GM13977 (cell line): Measurements from ENCODE around the gene VENTX.

Experiments used
- DNase-seq: peaks from one replicate; pipeline ENCODE4 v3.0.0; 2012; ENCODE audit warnings: low spot score
- in situ Hi-C: fragments of 300-500 bp; cut with MboI; formaldehyde crosslinking; loops from one replicate; pipeline ENCODE4 v1.12.0; 2022; ENCODE audit warnings: low sequenced_read_pairs, low pct_unique_long_range_greater_than_20kb, mixed read lengths, inconsistent platforms; ENCODE audit not compliant: unreplicated experiment
- TF ChIP-seq, protein P1 (sequence below): IDR thresholded peaks from 2 replicates; pipeline ENCODE4 v1.5.1; 2012; ENCODE audit warnings: mild to moderate bottlenecking, control low read depth; ENCODE audit not compliant: insufficient read depth; ENCODE audit errors: extremely low read depth, missing control alignments

The VENTX gene

DNA sequence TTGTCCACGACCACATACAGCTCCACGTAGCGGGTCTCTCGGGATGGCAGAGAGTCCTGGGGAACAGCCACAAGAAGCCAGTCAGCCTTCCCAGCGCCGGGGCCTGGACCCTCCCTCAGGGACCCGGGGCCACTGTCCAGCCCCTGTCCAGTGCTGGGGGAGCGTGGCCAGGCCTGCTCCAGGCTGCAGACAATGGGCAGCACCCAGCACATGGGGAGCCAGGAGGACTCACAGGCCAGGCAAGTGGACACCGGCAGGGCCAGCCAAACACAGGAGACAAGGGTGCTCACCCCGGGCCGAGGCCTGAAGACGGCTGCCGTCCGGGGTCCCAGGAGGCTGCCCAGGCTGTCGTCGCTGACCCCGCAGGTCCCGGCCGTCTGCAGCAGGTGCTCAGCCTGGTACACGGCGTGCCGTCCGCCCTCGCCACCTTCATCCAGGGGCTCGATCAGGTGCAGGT, 35.3 kb downstream of the VENTX start:
- in situ Hi-C loops = no loop called here
- DNase-seq = no peak
- TF ChIP-seq, protein P1, sequence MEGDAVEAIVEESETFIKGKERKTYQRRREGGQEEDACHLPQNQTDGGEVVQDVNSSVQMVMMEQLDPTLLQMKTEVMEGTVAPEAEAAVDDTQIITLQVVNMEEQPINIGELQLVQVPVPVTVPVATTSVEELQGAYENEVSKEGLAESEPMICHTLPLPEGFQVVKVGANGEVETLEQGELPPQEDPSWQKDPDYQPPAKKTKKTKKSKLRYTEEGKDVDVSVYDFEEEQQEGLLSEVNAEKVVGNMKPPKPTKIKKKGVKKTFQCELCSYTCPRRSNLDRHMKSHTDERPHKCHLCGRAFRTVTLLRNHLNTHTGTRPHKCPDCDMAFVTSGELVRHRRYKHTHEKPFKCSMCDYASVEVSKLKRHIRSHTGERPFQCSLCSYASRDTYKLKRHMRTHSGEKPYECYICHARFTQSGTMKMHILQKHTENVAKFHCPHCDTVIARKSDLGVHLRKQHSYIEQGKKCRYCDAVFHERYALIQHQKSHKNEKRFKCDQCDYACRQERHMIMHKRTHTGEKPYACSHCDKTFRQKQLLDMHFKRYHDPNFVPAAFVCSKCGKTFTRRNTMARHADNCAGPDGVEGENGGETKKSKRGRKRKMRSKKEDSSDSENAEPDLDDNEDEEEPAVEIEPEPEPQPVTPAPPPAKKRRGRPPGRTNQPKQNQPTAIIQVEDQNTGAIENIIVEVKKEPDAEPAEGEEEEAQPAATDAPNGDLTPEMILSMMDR = no peak

DNA sequence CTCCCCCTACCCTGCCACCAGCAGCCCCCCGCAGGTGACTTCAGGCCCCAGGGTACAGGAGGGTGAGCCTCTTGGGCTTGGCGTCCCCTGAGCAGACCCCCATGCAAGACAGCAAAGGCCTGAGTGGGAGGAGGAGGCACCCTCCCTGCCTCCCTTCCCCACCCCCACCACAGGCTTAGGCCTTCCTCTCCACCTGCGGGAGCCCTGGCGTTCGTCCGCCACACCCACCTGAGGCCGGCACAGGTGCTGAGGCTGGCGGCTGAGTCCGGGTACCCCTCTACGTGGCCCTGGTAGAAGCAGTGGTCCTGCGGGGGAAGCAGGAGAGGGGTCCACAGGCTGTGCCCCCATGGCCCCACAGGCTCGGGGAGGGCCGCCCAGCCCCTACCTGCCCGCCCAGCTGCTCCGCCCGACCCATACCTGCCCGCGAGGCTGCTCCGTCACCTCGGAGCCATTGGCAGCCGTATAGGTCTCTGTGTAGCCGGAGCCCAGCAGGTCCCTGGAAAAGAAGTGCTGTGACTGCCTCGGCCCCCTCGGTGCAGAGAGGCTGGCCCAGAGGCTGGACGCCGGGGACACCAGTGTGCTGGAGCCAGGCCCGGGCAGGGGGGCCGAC, 36.0 kb downstream of the VENTX start:
- TF ChIP-seq, protein P1 = no peak
- DNase-seq = no peak
- in situ Hi-C loops = no loop called here

DNA sequence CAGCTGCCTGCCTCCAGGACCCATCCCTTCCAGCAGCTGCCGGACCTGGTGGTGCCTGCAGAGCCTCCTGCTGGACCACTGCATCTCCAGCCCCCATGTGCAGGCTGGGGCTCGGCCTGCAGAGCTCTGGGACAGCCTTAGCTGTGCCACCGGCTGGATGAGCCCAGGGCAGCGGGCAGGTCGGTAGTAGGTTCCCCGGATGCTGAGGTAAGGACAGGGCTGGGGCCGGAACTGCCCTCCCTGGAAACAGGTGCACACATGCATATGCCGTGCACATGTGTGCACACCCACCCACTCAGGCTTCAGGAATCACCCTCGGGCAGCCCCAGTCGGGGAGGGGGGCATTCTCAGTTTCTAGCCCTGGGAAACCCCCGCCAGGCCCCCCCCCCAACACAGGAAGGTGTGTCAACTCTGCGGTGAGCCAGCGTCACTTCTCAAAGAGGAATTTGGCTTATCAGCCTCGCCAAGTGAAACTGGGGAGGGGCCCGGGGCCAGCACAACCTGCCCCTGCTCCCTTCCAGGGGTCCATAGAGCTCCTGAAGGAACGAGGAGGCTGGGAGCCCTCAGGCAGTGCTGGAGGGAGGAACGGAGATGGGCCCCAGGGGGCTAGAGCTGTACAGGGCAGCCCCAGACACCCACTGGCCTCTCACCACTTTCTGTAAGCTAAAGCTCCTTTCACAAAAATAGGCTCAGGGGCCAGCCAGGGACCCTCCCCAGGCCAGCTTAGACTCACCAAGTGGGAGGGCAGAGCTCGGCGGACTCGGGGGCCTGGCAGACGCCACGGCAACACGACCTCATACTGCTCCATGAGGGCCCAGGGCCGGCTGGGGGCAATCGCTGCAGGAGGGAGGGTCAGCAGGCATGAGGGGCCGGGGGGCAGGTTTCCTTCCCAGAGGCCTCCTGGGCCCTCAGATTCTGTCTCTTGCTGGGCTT, 37.4 kb downstream of the VENTX start:
- in situ Hi-C loops = no loop called here
- DNase-seq = peak; percentile 93
- TF ChIP-seq, protein P1 = no peak

DNA sequence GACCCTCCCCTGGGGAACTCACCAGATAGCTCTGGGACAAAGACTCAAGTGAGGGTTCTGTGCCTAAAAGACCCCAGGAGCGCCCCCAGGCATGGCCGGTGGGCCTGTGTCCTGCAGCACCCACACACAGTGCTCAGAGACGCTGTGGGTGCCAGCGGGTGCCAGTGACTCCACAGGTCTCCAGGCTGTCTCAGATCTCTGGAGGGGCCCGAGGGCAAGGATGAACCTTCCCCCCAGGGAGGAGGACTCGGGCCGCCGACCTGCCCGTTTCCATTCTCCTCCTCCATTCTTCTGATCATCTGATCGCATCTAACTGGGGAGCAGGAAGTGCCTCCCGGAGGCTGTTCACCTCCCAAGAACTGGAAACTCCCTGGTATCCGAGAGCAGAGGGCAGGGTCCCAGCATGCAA, 38.0 kb downstream of the VENTX start:
- TF ChIP-seq, protein P1 = peak; percentile 50
- in situ Hi-C loops = no loop called here
- peak; percentile 81 for DNase-seq

DNA sequence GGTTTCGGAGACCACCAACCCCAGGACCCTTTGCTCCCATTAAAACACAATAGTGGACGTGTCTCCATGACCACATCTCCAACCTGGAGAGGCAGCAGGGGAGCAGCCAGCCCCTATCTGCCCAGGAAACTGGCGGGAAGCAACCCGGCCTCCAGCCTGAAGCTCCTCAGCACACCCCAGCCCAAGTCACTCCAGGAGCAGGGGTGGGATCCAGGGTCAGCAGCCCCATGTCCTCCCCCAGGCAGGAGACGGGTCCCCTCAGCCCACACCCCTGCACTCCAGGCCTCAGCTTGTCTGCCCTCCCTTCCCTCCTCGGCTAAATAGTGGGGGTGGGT, 38.4 kb downstream of the VENTX start:
- no peak for DNase-seq
- in situ Hi-C loops = no loop called here
- TF ChIP-seq, protein P1 = no peak

- TF ChIP-seq, protein P1 = no peak
- peak; percentile 96 for DNase-seq
- in situ Hi-C loops = no loop called here
These were observed 39.0 kb downstream of the VENTX start, which contains the start of gene ADAM8 for GRCh38 chr10:133276435-133277201. Gene ADAM8, minus strand, starts transcription at chr10:133276868. Its CDS starts 51 bp downstream, at chr10:133276817.
